ENCODE results near the gene ATP8B3. TPM values are rescaled to one million over a fixed set of nuclear protein-coding genes. Genes with fewer than 3 reads are reported as not detected.

Gene ATP8B3
- total and polyA plus RNA-seq, 9 of the 15 experiments (the other 6 are each of a cell fraction or from before 2014, with no cell fraction given): 1.2 to 12.3 (median 3.8) TPM

DNA sequence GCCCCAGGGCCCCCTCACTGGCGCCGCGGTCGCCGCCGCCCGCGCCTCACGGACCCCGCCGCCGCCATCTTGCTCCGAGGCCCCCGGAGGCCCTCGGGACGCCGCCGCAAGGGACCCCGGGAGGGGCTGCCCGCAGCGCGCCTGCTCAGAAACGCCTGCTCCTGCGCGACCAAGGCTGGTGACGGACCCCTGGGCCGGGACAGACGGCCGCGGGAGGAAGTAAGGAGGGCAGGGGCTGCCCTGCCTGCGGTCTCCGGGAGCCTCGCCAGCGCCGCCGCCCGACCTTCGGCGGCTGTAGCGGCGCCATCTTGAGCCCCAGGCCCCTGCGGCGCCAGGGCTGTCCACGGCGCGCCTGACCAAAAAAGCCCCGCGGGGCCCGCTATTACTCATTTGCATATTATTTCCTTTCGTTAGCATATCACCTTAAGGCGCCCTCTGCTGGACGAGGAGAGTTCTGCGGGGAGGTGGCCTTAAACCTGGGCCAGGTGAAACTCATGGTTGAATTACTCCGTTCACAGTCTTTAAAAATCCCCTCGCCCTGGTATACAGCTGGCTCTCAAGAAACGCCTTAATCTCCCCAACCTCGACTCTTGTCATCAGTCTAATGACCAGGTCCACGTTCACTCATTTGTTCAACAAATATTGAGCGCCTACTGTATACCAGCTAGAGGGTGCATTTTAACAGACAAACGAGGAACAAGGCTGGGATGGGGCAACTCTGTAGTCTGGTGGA, 36.5 kb upstream of the ATP8B3 start, which contains the start of gene REXO1 (continued):
- TF ChIP-seq AFF4 (CRISPR knock-in tag; IDR thresholded peaks at IDR 0.05) (0 out of 2 replicates have a peak, but pooled peaks have one; percentile 37), CLOCK (CRISPR knock-in tag; IDR thresholded peaks at IDR 0.05; ENCODE audit: borderline replicate concordance) (no peak), TRIM28 (IDR thresholded peaks at IDR 0.05) (no peak), POLR3A (IDR thresholded peaks at IDR 0.05; ENCODE audit: borderline replicate concordance, extremely low read depth, insufficient read depth, insufficient read length) (no peak), ZBTB17 (CRISPR knock-in tag; IDR thresholded peaks at IDR 0.05) (0 out of 2 replicates have a peak, but pooled peaks have one; percentile 52), TCF15 (CRISPR knock-in tag; IDR thresholded peaks at IDR 0.05) (no peak), HNRNPUL1 (IDR thresholded peaks at IDR 0.05; ENCODE audit: low read length) (no peak), DDX20 (tag; IDR thresholded peaks at IDR 0.05; ENCODE audit: low read depth) (no peak), ELK1 (CRISPR knock-in tag; IDR thresholded peaks at IDR 0.05) (no peak), ZNF311 (CRISPR knock-in tag; IDR thresholded peaks at IDR 0.05) (no peak), ZNF785 (CRISPR knock-in tag; IDR thresholded peaks at IDR 0.05) (no peak), RBM22 (IDR thresholded peaks at IDR 0.05; ENCODE audit: low read depth, low read length, poor library complexity, severe bottlenecking) (no peak), ZC3H11A (IDR thresholded peaks at IDR 0.05; ENCODE audit: low read depth, low read length) (no peak), FOXP1 (CRISPR knock-in tag; IDR thresholded peaks at IDR 0.05) (no peak), L3MBTL2 (IDR thresholded peaks at IDR 0.05) (peak; percentile 47), ZNF274 (IDR thresholded peaks at IDR 0.05; ENCODE audit: borderline replicate concordance, low read depth, low read length) (no peak)
- TF ChIP-seq, protein P1, sequence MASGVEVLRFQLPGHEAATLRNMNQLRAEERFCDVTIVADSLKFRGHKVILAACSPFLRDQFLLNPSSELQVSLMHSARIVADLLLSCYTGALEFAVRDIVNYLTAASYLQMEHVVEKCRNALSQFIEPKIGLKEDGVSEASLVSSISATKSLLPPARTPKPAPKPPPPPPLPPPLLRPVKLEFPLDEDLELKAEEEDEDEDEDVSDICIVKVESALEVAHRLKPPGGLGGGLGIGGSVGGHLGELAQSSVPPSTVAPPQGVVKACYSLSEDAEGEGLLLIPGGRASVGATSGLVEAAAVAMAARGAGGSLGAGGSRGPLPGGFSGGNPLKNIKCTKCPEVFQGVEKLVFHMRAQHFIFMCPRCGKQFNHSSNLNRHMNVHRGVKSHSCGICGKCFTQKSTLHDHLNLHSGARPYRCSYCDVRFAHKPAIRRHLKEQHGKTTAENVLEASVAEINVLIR (CRISPR knock-in tag; IDR thresholded peaks at IDR 0.05): no peak
